Measurements from ENCODE around the gene JPH2.
"Not testable (repeated sequence)": the region's sequence is repeated elsewhere in the genome, so short reads cannot be mapped to it uniquely, and the experiment has no call there.

The JPH2 gene

GRCh38 chr20:44211177-44212039 lies 24.4 kb upstream of the JPH2 start:
- DNase-seq (ENCODE audit: low read depth) = peak; percentile 57

GRCh38 chr20:44210406-44211176 lies 23.6 kb upstream of the JPH2 start, which contains the start of gene OSER1:
Gene OSER1 (minus strand): TSS chr20:44210771. CDS start chr20:44206957, 3,814 bp downstream.
- peak; percentile 97 for DNase-seq (ENCODE audit: low read depth)

GRCh38 chr20:44209686-44210405 lies 22.9 kb upstream of the JPH2 start:
- DNase-seq (ENCODE audit: low read depth) = peak; percentile 42

GRCh38 chr20:44208770-44209169 lies 21.8 kb upstream of the JPH2 start:
- DNase-seq (ENCODE audit: low read depth) = peak; percentile 66

- DNase-seq (ENCODE audit: low read depth) = no peak
Observed at GRCh38 chr20:44208165-44208564, 21.2 kb upstream of the JPH2 start.

- peak; percentile 29 for DNase-seq (ENCODE audit: low read depth)
Observed at GRCh38 chr20:44207126-44207723, 20.2 kb upstream of the JPH2 start.

GRCh38 chr20:44206132-44206531 lies 19.1 kb upstream of the JPH2 start:
- DNase-seq (ENCODE audit: low read depth) = no peak

- no peak for DNase-seq (ENCODE audit: low read depth)
Observed at GRCh38 chr20:44204832-44205215, 17.8 kb upstream of the JPH2 start.

GRCh38 chr20:44204156-44204831 lies 17.3 kb upstream of the JPH2 start:
- peak; percentile 94 for DNase-seq (ENCODE audit: low read depth)

GRCh38 chr20:44203161-44203560 lies 16.2 kb upstream of the JPH2 start:
- peak; percentile 72 for DNase-seq (ENCODE audit: low read depth)

GRCh38 chr20:44200983-44201382 lies 14.0 kb upstream of the JPH2 start:
- no peak for DNase-seq (ENCODE audit: low read depth)

GRCh38 chr20:44200371-44200770 lies 13.4 kb upstream of the JPH2 start:
- peak; percentile 46 for DNase-seq (ENCODE audit: low read depth)

- DNase-seq (ENCODE audit: low read depth) = no peak
Observed at GRCh38 chr20:44199877-44200276, 12.9 kb upstream of the JPH2 start.

GRCh38 chr20:44198872-44199271 lies 11.9 kb upstream of the JPH2 start:
- DNase-seq (ENCODE audit: low read depth) = no peak

GRCh38 chr20:44196271-44196670 lies 9.3 kb upstream of the JPH2 start:
- no peak for DNase-seq (ENCODE audit: low read depth)

GRCh38 chr20:44195605-44196004 lies 8.6 kb upstream of the JPH2 start:
- DNase-seq (ENCODE audit: low read depth) = no peak

- DNase-seq (ENCODE audit: low read depth) = no peak
Observed at GRCh38 chr20:44193801-44194200, 6.8 kb upstream of the JPH2 start.

GRCh38 chr20:44191640-44192039 lies 4.7 kb upstream of the JPH2 start:
- DNase-seq (ENCODE audit: low read depth) = not testable (repeated sequence)

GRCh38 chr20:44190197-44190852 lies 3.3 kb upstream of the JPH2 start:
- peak; percentile 82 for DNase-seq (ENCODE audit: low read depth)

- no peak for DNase-seq (ENCODE audit: low read depth)
Observed at GRCh38 chr20:44188752-44189151, 1.8 kb upstream of the JPH2 start.
